ENCODE results near the gene PTPRB. TPM values are rescaled to one million over a fixed set of nuclear protein-coding genes. Genes with fewer than 3 reads are reported as not detected.

PTPRB gene
- total RNA-seq, 1 experiment from 2014 or later, result 0.33 TPM

DNA sequence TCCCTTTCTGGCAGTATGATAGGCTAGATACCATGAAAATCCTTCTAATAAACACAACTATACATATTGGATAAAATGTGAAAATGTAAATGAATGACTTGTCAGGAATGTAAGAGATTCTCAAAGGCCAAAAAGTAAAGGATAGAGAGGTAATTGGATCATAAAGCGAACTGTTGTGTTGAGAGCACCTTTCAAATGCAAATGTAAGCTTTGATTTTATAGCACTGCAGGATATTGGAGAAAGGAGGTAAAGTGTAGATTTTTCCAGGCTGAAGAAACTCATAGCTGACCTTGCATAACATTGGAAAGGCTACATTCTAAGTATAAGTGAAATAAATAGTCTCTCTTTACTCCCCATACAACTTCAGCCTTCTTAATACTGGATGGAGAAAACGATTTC lies 54.0 kb downstream of the PTPRB start:
- Histone ChIP-seq H3K27ac (ENCODE audit: low read length) (no peak overlapping the region), H3K9me3 (ENCODE audit: control insufficient read depth, insufficient read depth, low read depth, low read length) (no peaks in the 10 kb centered on the region), H3K27me3 (ENCODE audit: control insufficient read depth, insufficient read depth, low read length) (no peaks in the 10 kb centered on the region), H3K4me3 (ENCODE audit: low read depth in 2 of 2, low read length in 2 of 2) (no peak overlapping the region), H3K4me1 (ENCODE audit: control insufficient read depth, insufficient read depth, low read length) (no peaks in the 10 kb centered on the region), H3K36me3 (ENCODE audit: control insufficient read depth, insufficient read depth, low read length) (no peaks in the 10 kb centered on the region)
- CTCF ChIA-PET, result no interaction called here
- POLR2A ChIA-PET, result interaction anchor here (0.6 kb wide), 1 partner anchor 13 kb away, joined by 3 read pairs; no protein-coding TSS in a partner anchor
- BruUV-seq (replicated peaks), result no TSS peak
- intact Hi-C loops (cut with micrococcal nuclease; ENCODE audit: unreplicated experiment), result no loop called here
- DNase-seq (ENCODE audit: low read depth, low spot score) (no peak), ATAC-seq (no peak)
- in situ Hi-C loops (cut with HindIII; ENCODE audit: low pct_unique_long_range_greater_than_20kb, low sequenced_read_pairs), result no loop called here
- no peak for TF ChIP-seq TCF7L2 (IDR thresholded peaks at IDR 0.05; ENCODE audit: low read depth, low read length)
- TF ChIP-seq, protein P1, sequence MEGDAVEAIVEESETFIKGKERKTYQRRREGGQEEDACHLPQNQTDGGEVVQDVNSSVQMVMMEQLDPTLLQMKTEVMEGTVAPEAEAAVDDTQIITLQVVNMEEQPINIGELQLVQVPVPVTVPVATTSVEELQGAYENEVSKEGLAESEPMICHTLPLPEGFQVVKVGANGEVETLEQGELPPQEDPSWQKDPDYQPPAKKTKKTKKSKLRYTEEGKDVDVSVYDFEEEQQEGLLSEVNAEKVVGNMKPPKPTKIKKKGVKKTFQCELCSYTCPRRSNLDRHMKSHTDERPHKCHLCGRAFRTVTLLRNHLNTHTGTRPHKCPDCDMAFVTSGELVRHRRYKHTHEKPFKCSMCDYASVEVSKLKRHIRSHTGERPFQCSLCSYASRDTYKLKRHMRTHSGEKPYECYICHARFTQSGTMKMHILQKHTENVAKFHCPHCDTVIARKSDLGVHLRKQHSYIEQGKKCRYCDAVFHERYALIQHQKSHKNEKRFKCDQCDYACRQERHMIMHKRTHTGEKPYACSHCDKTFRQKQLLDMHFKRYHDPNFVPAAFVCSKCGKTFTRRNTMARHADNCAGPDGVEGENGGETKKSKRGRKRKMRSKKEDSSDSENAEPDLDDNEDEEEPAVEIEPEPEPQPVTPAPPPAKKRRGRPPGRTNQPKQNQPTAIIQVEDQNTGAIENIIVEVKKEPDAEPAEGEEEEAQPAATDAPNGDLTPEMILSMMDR (IDR thresholded peaks at IDR 0.05), result no peak
- no peak for TF ChIP-seq SIN3A (IDR thresholded peaks at IDR 0.05; ENCODE audit: borderline replicate concordance, insufficient read depth, low read depth, low read length)

DNA sequence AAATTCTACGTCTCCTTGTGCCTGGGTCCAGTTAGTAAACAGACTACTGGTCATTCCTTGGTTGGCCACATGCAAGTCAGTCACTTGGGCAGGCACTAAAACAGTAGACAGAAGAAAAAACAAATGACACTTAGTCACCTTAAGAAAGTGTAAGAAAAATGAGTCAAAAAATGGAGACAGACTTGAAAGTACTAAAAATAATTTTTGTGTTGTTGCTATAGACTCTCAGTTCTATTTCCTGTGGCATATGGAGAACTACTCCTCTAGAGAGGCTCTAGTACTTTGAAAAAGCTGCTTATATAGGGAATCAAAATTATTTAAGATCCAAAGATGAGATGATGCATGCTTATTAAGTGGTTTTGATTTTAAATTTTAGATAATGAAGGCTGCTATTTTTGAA lies 56.0 kb downstream of the PTPRB start:
- no peak for ATAC-seq
- H3K27ac ChIP-seq (ENCODE audit: low read length), result no peak overlapping the region
- ChIA-PET CTCF (no interaction called here), POLR2A (no interaction called here)
- H3K27me3 ChIP-seq (ENCODE audit: control insufficient read depth, insufficient read depth, low read length), result no peaks in the 10 kb centered on the region
- H3K9me3 ChIP-seq (ENCODE audit: control insufficient read depth, insufficient read depth, low read depth, low read length), result no peaks in the 10 kb centered on the region
- in situ Hi-C loops (cut with HindIII; ENCODE audit: low pct_unique_long_range_greater_than_20kb, low sequenced_read_pairs) (no loop called here), intact Hi-C loops (cut with micrococcal nuclease; ENCODE audit: unreplicated experiment) (no loop called here)
- no TSS peak for BruUV-seq (replicated peaks)
- H3K4me3 ChIP-seq (ENCODE audit: low read depth in 2 of 2, low read length in 2 of 2), result no peak overlapping the region
- TF ChIP-seq, protein P1 (IDR thresholded peaks at IDR 0.05), result no peak
- TF ChIP-seq POLR2AphosphoS5 (IDR thresholded peaks at IDR 0.05; ENCODE audit: low read depth, low read length) (no peak), TCF7L2 (IDR thresholded peaks at IDR 0.05; ENCODE audit: low read depth, low read length) (no peak), SIN3A (IDR thresholded peaks at IDR 0.05; ENCODE audit: borderline replicate concordance, insufficient read depth, low read depth, low read length) (no peak)
- TF ChIP-seq, protein P2, sequence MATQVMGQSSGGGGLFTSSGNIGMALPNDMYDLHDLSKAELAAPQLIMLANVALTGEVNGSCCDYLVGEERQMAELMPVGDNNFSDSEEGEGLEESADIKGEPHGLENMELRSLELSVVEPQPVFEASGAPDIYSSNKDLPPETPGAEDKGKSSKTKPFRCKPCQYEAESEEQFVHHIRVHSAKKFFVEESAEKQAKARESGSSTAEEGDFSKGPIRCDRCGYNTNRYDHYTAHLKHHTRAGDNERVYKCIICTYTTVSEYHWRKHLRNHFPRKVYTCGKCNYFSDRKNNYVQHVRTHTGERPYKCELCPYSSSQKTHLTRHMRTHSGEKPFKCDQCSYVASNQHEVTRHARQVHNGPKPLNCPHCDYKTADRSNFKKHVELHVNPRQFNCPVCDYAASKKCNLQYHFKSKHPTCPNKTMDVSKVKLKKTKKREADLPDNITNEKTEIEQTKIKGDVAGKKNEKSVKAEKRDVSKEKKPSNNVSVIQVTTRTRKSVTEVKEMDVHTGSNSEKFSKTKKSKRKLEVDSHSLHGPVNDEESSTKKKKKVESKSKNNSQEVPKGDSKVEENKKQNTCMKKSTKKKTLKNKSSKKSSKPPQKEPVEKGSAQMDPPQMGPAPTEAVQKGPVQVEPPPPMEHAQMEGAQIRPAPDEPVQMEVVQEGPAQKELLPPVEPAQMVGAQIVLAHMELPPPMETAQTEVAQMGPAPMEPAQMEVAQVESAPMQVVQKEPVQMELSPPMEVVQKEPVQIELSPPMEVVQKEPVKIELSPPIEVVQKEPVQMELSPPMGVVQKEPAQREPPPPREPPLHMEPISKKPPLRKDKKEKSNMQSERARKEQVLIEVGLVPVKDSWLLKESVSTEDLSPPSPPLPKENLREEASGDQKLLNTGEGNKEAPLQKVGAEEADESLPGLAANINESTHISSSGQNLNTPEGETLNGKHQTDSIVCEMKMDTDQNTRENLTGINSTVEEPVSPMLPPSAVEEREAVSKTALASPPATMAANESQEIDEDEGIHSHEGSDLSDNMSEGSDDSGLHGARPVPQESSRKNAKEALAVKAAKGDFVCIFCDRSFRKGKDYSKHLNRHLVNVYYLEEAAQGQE (IDR thresholded peaks at IDR 0.05; ENCODE audit: insufficient read depth in 1 of 2, low read depth in 2 of 2, low read length in 1 of 2), result no peak
- no peaks in the 10 kb centered on the region for H3K4me1 ChIP-seq (ENCODE audit: control insufficient read depth, insufficient read depth, low read length)
- no peaks in the 10 kb centered on the region for H3K36me3 ChIP-seq (ENCODE audit: control insufficient read depth, insufficient read depth, low read length)
- no peak for DNase-seq (ENCODE audit: low read depth, low spot score)

Measured in Panc1 (cell line).